A549 (cell line): ENCODE results near the gene ULBP1. TPM values are rescaled to one million over a fixed set of nuclear protein-coding genes. Genes with fewer than 3 reads are reported as not detected.
A peak's percentile ranks its signal among the peaks of the same experiment; 100 is the strongest.

ENCODE experiments used
- ATAC-seq, 2 experiments: fragments of 200-7000 bp in 1 of 2; fragments of >200 bp in 1 of 2; cut with Nextera tagmentation in 1 of 2; cut with Tn5 transposase in 1 of 2; 3 replicates each; pipeline versions ENCODE4 v1.8.0 to v1.9.1; 2018 to 2020; ENCODE audit warnings: mild to moderate bottlenecking in 1 of 2, moderate library complexity in 1 of 2
- CTCF ChIA-PET: fragments of 300-600 bp; sonication (Branson Sonifier 250); formaldehyde crosslinking; extraction: SDS; loops from one replicate; lab custom pipeline; 2021; ENCODE audit warnings: antibody characterized with exemption, inconsistent platforms; lab: Yijun Ruan, JAX
- POLR2A ChIA-PET: fragments of 350-600 bp; formaldehyde crosslinking; extraction: SDS; loops from one replicate; lab custom pipeline; 2021; ENCODE audit warnings: antibody characterized with exemption, inconsistent platforms; lab: Yijun Ruan, JAX
- DNase-seq, 2 experiments: peaks; one replicate each; pipeline versions ENCODE4 v3.0.0 to v3.0.0-alpha.2; 2011 to 2016; ENCODE audit warnings: low read depth in 1 of 2, low spot score in 1 of 2
- FAIRE-seq: peaks from 2 replicates; lab custom pipeline; 2011; peaks lifted over from hg19 to GRCh38; lab: Jason Lieb, UNC
- H3K27ac ChIP-seq, 2 experiments: fragments of >200 bp; sonication (Bioruptor Twin); formaldehyde crosslinking; 3 replicates each; pipeline ENCODE4 v1.5.1; 2016 to 2017
- H3K4me1 ChIP-seq: fragments of >200 bp; sonication (Bioruptor Twin); formaldehyde crosslinking; 3 replicates; pipeline ENCODE4 v1.6.1; 2016
- H3K4me2 ChIP-seq: fragments of >200 bp; sonication (Bioruptor Twin); formaldehyde crosslinking; 3 replicates; pipeline ENCODE4 v1.6.1; 2016
- H3K4me3 ChIP-seq: fragments of >200 bp; sonication (Bioruptor Twin); formaldehyde crosslinking; 3 replicates; pipeline ENCODE4 v1.5.1; 2016
- H3K9me3 ChIP-seq: fragments of >200 bp; sonication (Bioruptor Twin); formaldehyde crosslinking; 3 replicates; pipeline ENCODE4 v1.6.1; 2016
- CBX2 ChIP-seq: fragments of 200-600 bp; sonication (generic); IDR thresholded peaks from 2 replicates; pipeline ENCODE4 v1.6.1; 2016; ENCODE audit warnings: low read depth, mild to moderate bottlenecking, borderline replicate concordance
- CBX8 ChIP-seq: fragments of 200-600 bp; sonication (generic); IDR thresholded peaks from 2 replicates; pipeline ENCODE4 v1.6.1; 2016
- E2F6 ChIP-seq: IDR thresholded peaks from 2 replicates; pipeline ENCODE4 v1.6.1; 2012; ENCODE audit warnings: low read depth, borderline replicate concordance
- EHF ChIP-seq: fragments of 250-450 bp; sonication (Bioruptor Pico); IDR thresholded peaks from 2 replicates; pipeline ENCODE4 v1.5.0; 2020; ENCODE audit warnings: mild to moderate bottlenecking
- EHMT2 ChIP-seq: fragments of 200-600 bp; sonication (generic); IDR thresholded peaks from 2 replicates; pipeline ENCODE4 v1.6.1; 2016; ENCODE audit warnings: antibody characterized with exemption, low read depth, mild to moderate bottlenecking, moderate library complexity
- FOSL2 ChIP-seq, 2 experiments: fragments of 450-650 bp in 1 of 2; fragments of >200 bp in 1 of 2; sonication (Bioruptor Twin) in 1 of 2; formaldehyde crosslinking; IDR thresholded peaks; 2 replicates each; pipeline versions ENCODE4 v1.5.0 to v1.6.1; 2016 to 2020; ENCODE audit warnings: mild to moderate bottlenecking in 1 of 2, moderate library complexity in 1 of 2
- HES2 ChIP-seq: fragments of >200 bp; sonication (Bioruptor Twin); formaldehyde crosslinking; IDR thresholded peaks from 2 replicates; pipeline ENCODE4 v1.6.1; 2016
- MAX ChIP-seq: IDR thresholded peaks from 2 replicates; pipeline ENCODE4 v1.6.1; 2012
- MAZ ChIP-seq: fragments of 150-350 bp; IDR thresholded peaks from 2 replicates; pipeline ENCODE4 v1.6.1; 2014; ENCODE audit warnings: antibody characterized with exemption, low read depth, low read length, borderline replicate concordance
- RCOR1 ChIP-seq: fragments of 150-350 bp; IDR thresholded peaks from 2 replicates; pipeline ENCODE4 v1.6.1; 2014; ENCODE audit warnings: antibody characterized with exemption, low read length, low read depth
- SMC3 ChIP-seq: fragments of >200 bp; sonication (Bioruptor Twin); formaldehyde crosslinking; IDR thresholded peaks from 3 replicates; pipeline ENCODE4 v1.6.1; 2018; ENCODE audit warnings: inconsistent platforms
- SREBF2 ChIP-seq: fragments of 450-650 bp; IDR thresholded peaks from 2 replicates; pipeline ENCODE4 v1.6.1; 2014; ENCODE audit warnings: mild to moderate bottlenecking, moderate library complexity
- USF2 ChIP-seq: fragments of 450-650 bp; IDR thresholded peaks from 2 replicates; pipeline ENCODE4 v1.6.1; 2014; ENCODE audit warnings: antibody characterized with exemption
- ZNF302 ChIP-seq: fragments of 250-450 bp; sonication (Bioruptor Pico); IDR thresholded peaks from 2 replicates; pipeline ENCODE4 v1.9.0; 2021; ENCODE audit warnings: inconsistent platforms, mild to moderate bottlenecking, moderate library complexity
- WGBS: methylation state at CpG from one replicate; pipeline ENCODE4 v1.1.6; 2017; ENCODE audit errors: missing lambda C conversion rate; 5-methylcytosine and 5-hydroxymethylcytosine counted together
- polyA plus RNA-seq, 4 experiments: library from polyadenylated mRNA; depleted of rRNA in 3 of 4; stranded (reverse); fragments of >200 nt; fragmentation: RNase III in 1 of 4; extraction: RNeasy Plus Mini Kit Qiagen cat#74134 plus additional on column Dnase treatment in 1 of 4; gene quantifications; 2 replicates in 3 of 4; 3 replicates in 1 of 4; pipeline ENCODE4 v1.2.3, GENCODE V29; 2011 to 2017

Gene ULBP1
- polyA plus RNA-seq, 2 of the 4 experiments (the other 2 are of a cell fraction), result 0.89 to 6.6 TPM

GRCh38 chr6:149939909-149940671 is 23.7 kb upstream of the ULBP1 start:
- WGBS, result 69% methylated on average over 6 of the region's 6 CpGs
- ATAC-seq (no peak), DNase-seq (no peak), FAIRE-seq (no peak)
- H3K4me1 ChIP-seq, result peaks cover 4% of the 10 kb centered on the region; the same call in 1 of the 3 replicates
- POLR2A ChIA-PET, result no interaction called here
- H3K4me3 ChIP-seq, result no peak overlapping the region
- H3K4me2 ChIP-seq, result no peak overlapping the region
- no peak for TF ChIP-seq MAX
- no peak for TF ChIP-seq EHF
- CTCF ChIA-PET, result interaction anchor here (1.3 to 1.9 kb wide), 2 partner anchors 10 to 77 kb away, joined by 4 to 7 read pairs; no protein-coding TSS in a partner anchor
- H3K27ac ChIP-seq, result no peak overlapping the region
- H3K9me3 ChIP-seq, result no peaks in the 10 kb centered on the region

- no peak for FAIRE-seq
- 87% methylated on average over 6 of the region's 6 CpGs for WGBS
Measured at GRCh38 chr6:149940672-149940982, 23.1 kb upstream of the ULBP1 start.

GRCh38 chr6:149941583-149942460 is 21.9 kb upstream of the ULBP1 start, which contains the start of gene ULBP2:
Gene ULBP2, plus strand, starts transcription at chr6:149942014. Its CDS starts 59 bp downstream, at chr6:149942073.
- Histone ChIP-seq H3K4me1 (peaks cover 4% of the 10 kb centered on the region; the same call in 1 of the 3 replicates), H3K9me3 (no peaks in the 10 kb centered on the region), H3K4me3 (peak within 1 kb of the TSS; percentile 56), H3K4me2 (peak within 1 kb of the TSS; percentile 88), H3K27ac (peak within 1 kb of the TSS; percentile 39 to 70; a peak in 5 of 6 replicates)
- TF ChIP-seq SMC3 (no peak), E2F6 (peak; percentile 76), ZNF302 (CRISPR knock-in tag) (no peak), FOSL2 (IDR thresholded peaks at IDR 0.05) (no peak), FOSL2 (CRISPR knock-in tag; IDR thresholded peaks at IDR 0.05) (peak; percentile 27; the same call in 1 of the 2 replicates), MAX (peak; percentile 57; the same call in 1 of the 2 replicates), USF2 (no peak), RCOR1 (no peak), SREBF2 (no peak), EHMT2 (no peak)
- DNase-seq (peak; percentile 76 to 87), FAIRE-seq (no peak), ATAC-seq (peak; percentile 83 to 91)
- POLR2A ChIA-PET, result no interaction called here
- CTCF ChIA-PET, result interaction anchor here (1.3 to 1.9 kb wide), 2 partner anchors 9 to 75 kb away, joined by 4 to 7 read pairs; no protein-coding TSS in a partner anchor
- 2% methylated on average over 35 of the region's 62 CpGs for WGBS

More at GRCh38 chr6:149940672-149940982, 23.1 kb upstream of the ULBP1 start:
- DNase-seq, result no peak
- H3K4me3 ChIP-seq, result no peak overlapping the region
- no peak overlapping the region for H3K27ac ChIP-seq
- no peaks in the 10 kb centered on the region for H3K9me3 ChIP-seq
- ChIA-PET CTCF (interaction anchor here (1.3 to 1.9 kb wide), 2 partner anchors 10 to 76 kb away, joined by 4 to 7 read pairs; no protein-coding TSS in a partner anchor), POLR2A (no interaction called here)
- H3K4me2 ChIP-seq, result no peak overlapping the region
- no peak for TF ChIP-seq MAZ
- no peak for TF ChIP-seq CBX8
- no peak for TF ChIP-seq CBX2
- TF ChIP-seq HES2, result no peak
- no peak for ATAC-seq
- H3K4me1 ChIP-seq, result peaks cover 4% of the 10 kb centered on the region; the same call in 1 of the 3 replicates
